Stimulated activated CD8-positive, alpha-beta memory T cell treated with anti-CD3 and anti-CD28 coated beads, Interleukin-7, amount 100 ng/mL, for 1 hour (primary cell): Measurements from ENCODE around the gene SCFD1.
"Not testable (repeated sequence)": the region's sequence is repeated elsewhere in the genome, so short reads cannot be mapped to it uniquely, and the experiment has no call there.

ENCODE experiments used
- DNase-seq, 2 donors: peaks; one replicate each; pipeline ENCODE4 v3.0.0-alpha.2; 2020; ENCODE audit warnings: low read depth in 2 of 2

The SCFD1 gene

GRCh38 chr14:30610787-30611343 lies 11.3 kb upstream of the SCFD1 start:
- no peak for DNase-seq

DNA sequence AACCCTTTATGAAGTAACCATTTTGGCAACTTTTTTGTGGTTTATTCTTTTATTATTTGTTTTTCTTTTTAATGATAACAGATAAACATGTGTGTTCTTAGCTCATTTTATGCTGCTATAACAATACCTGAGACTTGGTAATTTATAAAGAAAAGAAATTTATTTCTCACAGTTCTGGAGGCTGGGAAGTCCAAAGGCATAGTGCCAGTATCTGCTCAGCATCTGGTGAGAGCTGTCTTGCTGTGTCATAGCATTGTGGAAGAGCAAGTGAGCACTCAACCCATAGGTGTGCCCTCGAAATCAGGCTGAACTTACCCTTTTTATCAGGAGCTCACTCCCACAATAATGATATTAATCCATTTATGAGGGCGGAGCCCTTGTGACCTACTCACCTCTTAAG lies 8.0 kb upstream of the SCFD1 start:
- DNase-seq, result no peak

- no peak for DNase-seq
Measured at GRCh38 chr14:30620178-30620577, 1.9 kb upstream of the SCFD1 start.

DNA sequence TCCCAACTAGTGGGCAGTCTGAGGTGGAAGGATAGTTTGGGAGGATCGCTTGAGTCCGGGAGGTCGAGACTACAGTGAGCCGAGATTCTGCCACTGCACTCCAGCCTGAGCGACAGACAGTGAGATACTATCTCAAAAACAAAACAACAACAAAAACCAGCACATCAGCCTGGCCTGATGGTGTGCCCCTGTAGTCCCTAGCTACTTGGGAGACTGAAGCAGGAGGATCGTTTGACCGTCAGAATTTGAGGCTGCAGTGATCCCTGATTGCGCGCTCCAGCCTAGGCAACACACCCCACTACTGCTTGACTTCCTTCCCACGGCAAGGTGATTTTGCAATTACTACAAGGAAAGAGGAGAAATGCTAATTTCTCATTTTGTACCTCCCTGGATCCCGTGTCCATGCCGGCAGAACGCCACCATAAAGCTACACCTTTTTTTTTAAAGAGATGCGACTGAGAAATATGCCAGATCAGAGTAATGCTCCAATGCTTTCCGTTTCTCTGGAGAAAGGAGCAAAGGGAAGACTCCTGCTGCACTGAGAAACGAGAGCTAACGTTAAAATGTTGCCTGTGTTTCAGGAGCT lies 672 bp upstream of the SCFD1 start:
- no peak for DNase-seq

- DNase-seq, result no peak
Measured at GRCh38 chr14:30623412-30624131, 1.5 kb downstream of the SCFD1 start.

DNA sequence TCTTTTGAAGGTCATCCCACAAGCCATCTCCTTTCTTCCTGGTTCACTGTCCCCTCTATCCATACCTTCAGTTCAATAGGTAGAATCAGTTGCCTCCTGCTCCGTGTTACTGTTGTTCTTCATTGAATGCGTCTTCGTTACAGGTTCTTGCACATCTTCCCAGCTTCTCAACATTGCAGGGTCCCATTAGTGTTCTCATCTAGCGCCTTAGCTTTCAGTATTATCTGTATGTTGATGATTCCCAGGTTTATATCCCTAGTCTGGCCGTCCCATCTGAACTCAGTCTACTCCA lies 2.0 kb downstream of the SCFD1 start:
- no peak for DNase-seq

DNA sequence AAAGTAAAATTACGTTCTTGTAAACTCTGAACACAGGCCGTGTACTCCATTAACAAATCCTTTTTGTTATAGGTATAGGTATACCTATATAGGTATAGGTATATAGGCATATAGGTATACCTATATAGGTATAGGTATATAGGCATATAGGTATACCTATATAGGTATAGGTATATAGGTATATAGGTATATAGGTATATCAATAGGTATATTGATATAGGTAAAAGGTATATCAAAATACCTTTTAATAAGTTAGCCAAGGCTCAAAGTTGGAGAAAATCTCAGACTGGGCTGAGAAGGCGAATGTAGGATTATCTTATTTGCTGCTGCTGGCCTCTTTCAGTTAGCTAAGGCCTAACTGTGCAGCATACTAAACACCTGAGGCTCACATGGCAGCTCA lies 3.4 kb downstream of the SCFD1 start:
- no peak for DNase-seq

GRCh38 chr14:30629432-30629831 lies 7.3 kb downstream of the SCFD1 start:
- DNase-seq, result not testable (repeated sequence)

DNA sequence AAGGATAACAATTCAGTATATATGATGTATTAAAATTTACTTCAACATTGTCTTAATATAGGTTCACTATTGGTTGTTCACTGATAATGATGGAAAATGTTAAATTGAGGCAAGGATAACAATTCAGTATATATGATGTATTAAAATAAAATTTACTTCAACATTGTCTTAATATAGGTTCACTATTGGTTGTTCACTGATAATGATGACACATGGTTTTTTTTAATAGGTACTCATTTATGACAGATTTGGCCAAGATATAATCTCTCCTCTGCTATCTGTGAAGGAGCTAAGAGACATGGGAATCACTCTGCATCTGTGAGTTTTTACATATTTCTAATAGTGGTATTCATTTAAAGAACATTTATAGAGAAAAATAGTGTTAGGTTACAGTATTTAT lies 8.1 kb downstream of the SCFD1 start:
- DNase-seq, result no peak

DNA sequence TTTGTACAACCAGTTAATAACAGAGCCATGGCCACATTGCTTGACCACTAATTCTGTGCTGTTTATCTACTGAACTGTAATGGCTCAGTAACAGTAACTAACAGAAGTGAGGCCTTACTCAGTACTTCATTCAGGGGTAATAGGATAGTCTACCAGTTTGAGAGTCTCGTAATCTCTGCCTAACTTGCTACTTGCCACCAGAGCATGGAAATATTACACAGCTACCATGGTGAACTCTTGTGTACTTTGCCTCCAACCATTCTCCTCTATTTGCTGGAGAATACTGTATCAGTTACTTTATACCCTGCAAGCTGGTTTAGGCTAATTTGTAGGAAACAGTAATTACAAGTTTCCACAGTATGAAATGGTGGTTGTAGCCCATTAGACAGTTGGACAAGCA lies 10.6 kb downstream of the SCFD1 start:
- DNase-seq, result no peak

DNA sequence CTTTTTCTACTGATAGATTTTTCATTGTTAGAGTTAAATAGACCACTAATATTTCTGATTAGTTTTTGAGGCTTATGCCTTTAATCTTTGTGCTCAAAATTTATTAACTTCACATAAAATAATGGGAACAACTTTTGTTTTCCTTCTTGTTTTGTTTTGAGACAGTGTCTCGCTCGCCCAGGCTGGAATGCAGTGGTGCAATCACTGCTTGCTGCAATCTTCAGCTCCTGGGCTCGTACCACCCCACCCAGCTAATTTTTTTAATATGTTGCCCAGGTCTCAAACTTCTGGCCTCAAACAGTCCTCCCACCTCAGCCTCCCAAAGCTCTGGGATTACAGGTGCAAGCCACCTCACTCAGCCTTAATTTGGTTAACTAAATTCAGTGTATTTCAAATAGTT lies 16.8 kb downstream of the SCFD1 start:
- DNase-seq, result no peak

DNA sequence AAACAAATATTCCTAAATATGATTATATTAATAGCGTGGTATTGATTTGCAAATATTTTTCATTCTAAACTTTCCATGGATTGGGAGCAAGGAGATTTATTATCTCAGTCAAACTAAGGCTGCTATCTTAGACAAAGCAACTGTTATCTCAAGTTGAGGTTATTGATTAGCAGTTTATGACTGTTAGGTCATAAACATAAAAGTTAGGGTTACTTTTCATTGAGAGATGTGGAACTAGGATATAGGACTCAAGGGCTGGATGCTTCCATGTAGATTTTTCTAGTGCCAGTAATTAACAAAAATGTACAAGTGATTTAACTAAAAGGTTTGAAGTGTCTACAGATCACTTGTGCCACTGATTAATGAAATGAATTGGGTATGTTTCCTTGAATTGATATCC lies 19.1 kb downstream of the SCFD1 start:
- DNase-seq, result no peak

DNA sequence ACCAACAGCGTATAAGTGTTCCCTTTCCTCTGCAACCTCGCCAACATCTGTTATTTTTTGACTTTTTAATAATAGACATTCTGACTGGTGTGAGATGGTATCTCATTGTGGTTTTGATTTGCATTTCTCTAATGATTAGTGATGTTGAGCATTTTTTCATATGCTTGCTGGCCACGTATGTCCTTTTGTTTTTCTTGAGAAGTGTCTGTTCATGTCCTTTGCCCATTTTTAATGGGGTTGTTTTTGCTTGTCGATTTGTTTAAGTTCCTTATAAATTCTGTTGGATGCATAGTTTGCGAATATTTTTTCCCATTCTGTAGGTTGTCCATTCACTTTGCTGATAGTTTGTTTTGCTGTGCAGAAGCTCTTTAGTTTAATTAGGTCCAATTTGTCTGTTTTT lies 22.3 kb downstream of the SCFD1 start:
- not testable (repeated sequence) for DNase-seq

DNA sequence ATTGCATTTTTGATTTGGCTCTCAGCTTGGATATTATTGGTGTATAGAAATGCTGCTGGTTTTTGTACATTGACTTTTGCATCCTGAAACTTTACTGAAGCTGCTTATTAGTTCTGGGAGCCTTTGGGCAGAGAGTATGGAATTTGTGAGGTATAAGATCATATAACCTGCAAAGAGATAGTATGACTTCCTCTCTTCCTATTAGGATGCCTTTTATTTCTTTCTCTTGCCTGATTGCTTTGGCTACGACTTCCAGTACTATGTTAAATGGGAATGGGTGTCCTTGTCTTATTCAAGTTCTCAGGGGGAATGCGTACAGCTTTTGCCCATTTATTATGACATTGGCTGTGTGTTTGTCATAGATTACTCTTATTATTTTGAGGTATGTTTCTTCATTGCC lies 23.5 kb downstream of the SCFD1 start:
- no peak for DNase-seq

- DNase-seq, result no peak
Measured at GRCh38 chr14:30648471-30648870, 26.4 kb downstream of the SCFD1 start.

- no peak for DNase-seq
Measured at GRCh38 chr14:30651937-30652336, 29.8 kb downstream of the SCFD1 start.

- DNase-seq, result no peak
Measured at GRCh38 chr14:30655124-30655523, 33.0 kb downstream of the SCFD1 start.

GRCh38 chr14:30655658-30656057 lies 33.5 kb downstream of the SCFD1 start:
- DNase-seq, result no peak

DNA sequence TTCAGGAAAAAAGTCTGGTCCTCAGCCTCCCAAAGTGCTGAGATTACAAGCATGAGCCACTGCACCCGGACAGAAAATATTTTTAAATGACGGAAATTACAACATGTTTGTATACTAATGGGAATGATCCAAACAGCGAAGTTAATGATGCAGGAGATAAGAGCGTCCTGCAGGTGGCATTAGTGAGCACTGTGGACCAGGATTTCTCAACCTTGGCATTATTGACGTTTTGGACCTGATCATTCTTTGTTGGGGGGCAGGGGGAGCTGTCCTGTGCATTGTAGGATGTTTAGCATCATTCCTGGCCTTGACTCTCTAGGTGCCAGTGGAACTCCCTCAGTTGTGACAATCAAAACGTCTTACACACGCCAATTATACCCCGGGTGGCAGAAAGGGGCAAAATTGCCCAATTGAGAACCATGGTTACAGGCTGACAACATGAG lies 34.1 kb downstream of the SCFD1 start:
- peak in 1 of 2 donors; percentile 2 for DNase-seq

- no peak for DNase-seq
Measured at GRCh38 chr14:30657050-30657449, 34.9 kb downstream of the SCFD1 start.

- no peak for DNase-seq
Measured at GRCh38 chr14:30657606-30658163, 35.6 kb downstream of the SCFD1 start.

DNA sequence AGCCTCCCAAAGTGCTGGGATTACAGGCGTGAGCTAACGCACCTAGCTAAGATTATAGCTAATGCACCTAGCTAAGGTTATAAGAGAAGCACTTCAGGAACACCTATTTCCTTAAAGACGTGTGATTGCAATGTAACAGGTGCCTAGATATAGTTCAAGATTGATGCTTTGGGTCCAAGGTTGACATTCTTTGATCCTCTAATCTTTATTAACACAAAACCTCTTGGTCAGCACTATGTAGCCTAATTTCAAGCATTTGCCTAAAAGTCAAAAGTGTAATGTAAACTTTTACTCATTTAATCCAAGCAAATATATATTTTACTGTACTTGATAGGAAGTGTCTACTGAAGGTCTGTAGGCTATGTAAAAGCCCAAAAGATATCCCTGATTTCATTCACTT lies 36.5 kb downstream of the SCFD1 start:
- DNase-seq, result no peak

- DNase-seq, result no peak
Measured at GRCh38 chr14:30669594-30669993, 47.5 kb downstream of the SCFD1 start.
